ENCODE measurements around the gene TTC6. TPM values are rescaled to one million over a fixed set of nuclear protein-coding genes. Genes with fewer than 3 reads are reported as not detected.
"Not testable (repeated sequence)": the region's sequence is repeated elsewhere in the genome, so short reads cannot be mapped to it uniquely, and the experiment has no call there.

The TTC6 gene
- total RNA-seq = 10 to 100 TPM in 2 of 8 experiments, 1 to 10 TPM in 1, under 1 TPM in 4, not detected in 1; 0.05 to 37.4 (median 0.42) TPM

- Histone ChIP-seq H3K4me1 (replicated peaks in 1 of 2) (peaks cover 2 to 8% of the 10 kb centered on the region in 2 donors), H3K27ac (peak within 1 kb of the TSS in 1 of 2 donors; percentile 23), H3K4me3 (peak within 1 kb of the TSS; percentile 15 to 66 (median 32))
- in situ Hi-C loops (cut with MboI; ENCODE audit: low pct_unique_long_range_greater_than_20kb in 2 of 9, low sequenced_read_pairs in 9 of 9, unreplicated experiment in 9 of 9) = loop anchor here in 4 of 9 experiments (10.0 to 25.0 kb wide), 3 partner anchors 333 to 358 kb away; no protein-coding TSS in a partner anchor
- WGBS, 10 experiments = 0 to 7% (median 0%) methylated on average over 1 to 7 of the region's 92 CpGs; no CpG with 5 or more reads in 5 of the 10 experiments
- ATAC-seq (replicated peaks in 6 of 8) = peak; percentile 48 to 78 (median 66)
These were observed at the start of gene TTC6, which contains the start of gene FOXA1 for GRCh38 chr14:37594971-37595808. TSS of gene TTC6 (plus strand) at chr14:37595629. CDS start at chr14:37622065, 26,436 bp downstream. TSS of gene FOXA1 (minus strand) at chr14:37595249. CDS start at chr14:37594972, 277 bp downstream.

GRCh38 chr14:37546621-37547447 is 48.6 kb upstream of the TTC6 start:
- H3K27ac ChIP-seq = peak overlapping the region in 1 of 2 donors; percentile 44
- peak in 6 of 8 experiments; percentile 59 to 100 (median 80) for ATAC-seq (replicated peaks in 6 of 8)
- no peak overlapping the region for H3K4me3 ChIP-seq
- no peaks in the 10 kb centered on the region for H3K4me1 ChIP-seq (replicated peaks in 1 of 2)
- in situ Hi-C loops (cut with MboI; ENCODE audit: low pct_unique_long_range_greater_than_20kb in 2 of 9, low sequenced_read_pairs in 9 of 9, unreplicated experiment in 9 of 9) = no loop called here
- WGBS, 10 experiments = 38 to 100% (median 77%) methylated on average over 1 to 6 of the region's 6 CpGs; no CpG with 5 or more reads in 2 of the 10 experiments

GRCh38 chr14:37550511-37550910 is 44.9 kb upstream of the TTC6 start:
- in situ Hi-C loops (cut with MboI; ENCODE audit: low pct_unique_long_range_greater_than_20kb in 2 of 9, low sequenced_read_pairs in 9 of 9, unreplicated experiment in 9 of 9) = loop anchor here in 1 of 9 experiments (25.0 kb wide), 1 partner anchor 288 kb away; no protein-coding TSS in a partner anchor
- H3K4me1 ChIP-seq (replicated peaks in 1 of 2) = no peaks in the 10 kb centered on the region
- no peak overlapping the region for H3K27ac ChIP-seq
- no peak for ATAC-seq (replicated peaks in 6 of 8)
- WGBS, 10 experiments = 8 to 100% (median 75%) methylated on average over 3 to 5 of the region's 5 CpGs
- no peak overlapping the region for H3K4me3 ChIP-seq

GRCh38 chr14:37551119-37551518 is 44.3 kb upstream of the TTC6 start:
- Histone ChIP-seq H3K27ac (no peak overlapping the region), H3K4me1 (replicated peaks in 1 of 2) (no peaks in the 10 kb centered on the region), H3K4me3 (no peak overlapping the region)
- in situ Hi-C loops (cut with MboI; ENCODE audit: low pct_unique_long_range_greater_than_20kb in 2 of 9, low sequenced_read_pairs in 9 of 9, unreplicated experiment in 9 of 9) = loop anchor here in 1 of 9 experiments (25.0 kb wide), 1 partner anchor 289 kb away; no protein-coding TSS in a partner anchor
- ATAC-seq (replicated peaks in 6 of 8) = no peak
- 67 to 100% (median 100%) methylated on average over 1 of the region's 1 CpG; no CpG with 5 or more reads in 1 of the 10 experiments for WGBS, 10 experiments

- in situ Hi-C loops (cut with MboI; ENCODE audit: low pct_unique_long_range_greater_than_20kb in 2 of 9, low sequenced_read_pairs in 9 of 9, unreplicated experiment in 9 of 9) = loop anchor here in 1 of 9 experiments (25.0 kb wide), 1 partner anchor 292 kb away; no protein-coding TSS in a partner anchor
- 60 to 100% (median 100%) methylated on average over 1 of the region's 1 CpG; no CpG with 5 or more reads in 3 of the 10 experiments for WGBS, 10 experiments
- Histone ChIP-seq H3K27ac (no peak overlapping the region), H3K4me1 (replicated peaks in 1 of 2) (no peaks in the 10 kb centered on the region), H3K4me3 (no peak overlapping the region)
- ATAC-seq (replicated peaks in 6 of 8) = no peak
These were observed 41.4 kb upstream of the TTC6 start for GRCh38 chr14:37553935-37554550.

- ATAC-seq (replicated peaks in 6 of 8); H3K27ac ChIP-seq; H3K4me3 ChIP-seq; H3K4me1 ChIP-seq (replicated peaks in 1 of 2): not testable (repeated sequence)
- WGBS, 10 experiments = no CpG with 5 or more reads among the region's 33 CpGs
- in situ Hi-C loops (cut with MboI; ENCODE audit: low pct_unique_long_range_greater_than_20kb in 2 of 9, low sequenced_read_pairs in 9 of 9, unreplicated experiment in 9 of 9) = loop anchor here in 1 of 9 experiments (25.0 kb wide), 1 partner anchor 293 kb away; no protein-coding TSS in a partner anchor
These were observed 39.8 kb upstream of the TTC6 start for GRCh38 chr14:37555596-37555995.

- ATAC-seq (replicated peaks in 6 of 8) = no peak
- H3K4me1 ChIP-seq (replicated peaks in 1 of 2) = no peaks in the 10 kb centered on the region
- H3K27ac ChIP-seq = no peak overlapping the region
- H3K4me3 ChIP-seq = no peak overlapping the region
- in situ Hi-C loops (cut with MboI; ENCODE audit: low pct_unique_long_range_greater_than_20kb in 2 of 9, low sequenced_read_pairs in 9 of 9, unreplicated experiment in 9 of 9) = loop anchor here in 1 of 9 experiments (25.0 kb wide), 1 partner anchor 296 kb away; no protein-coding TSS in a partner anchor
- 66 to 100% (median 85%) methylated on average over 1 to 4 of the region's 4 CpGs; no CpG with 5 or more reads in 4 of the 10 experiments for WGBS, 10 experiments
These were observed 36.7 kb upstream of the TTC6 start for GRCh38 chr14:37558740-37559139.

- peak in 3 of 8 experiments; percentile 52 to 97 (median 71) for ATAC-seq (replicated peaks in 6 of 8)
- WGBS, 10 experiments = 13 to 83% (median 63%) methylated on average over 3 to 6 of the region's 6 CpGs
- no peaks in the 10 kb centered on the region for H3K4me1 ChIP-seq (replicated peaks in 1 of 2)
- in situ Hi-C loops (cut with MboI; ENCODE audit: low pct_unique_long_range_greater_than_20kb in 2 of 9, low sequenced_read_pairs in 9 of 9, unreplicated experiment in 9 of 9) = loop anchor here in 1 of 9 experiments (25.0 kb wide), 1 partner anchor 297 kb away; no protein-coding TSS in a partner anchor
- H3K4me3 ChIP-seq = no peak overlapping the region
- no peak overlapping the region for H3K27ac ChIP-seq
These were observed 36.0 kb upstream of the TTC6 start for GRCh38 chr14:37559386-37559785.

- Histone ChIP-seq H3K4me3 (no peak overlapping the region), H3K27ac (no peak overlapping the region), H3K4me1 (replicated peaks in 1 of 2) (peaks cover 0 to 2% of the 10 kb centered on the region in 2 donors)
- ATAC-seq (replicated peaks in 6 of 8) = no peak
- WGBS, 10 experiments = 33 to 95% (median 63%) methylated on average over 1 to 2 of the region's 2 CpGs; no CpG with 5 or more reads in 2 of the 10 experiments
- in situ Hi-C loops (cut with MboI; ENCODE audit: low pct_unique_long_range_greater_than_20kb in 2 of 9, low sequenced_read_pairs in 9 of 9, unreplicated experiment in 9 of 9) = loop anchor here in 1 of 9 experiments (25.0 kb wide), 1 partner anchor 301 kb away; no protein-coding TSS in a partner anchor
These were observed 32.2 kb upstream of the TTC6 start for GRCh38 chr14:37563189-37563588.

GRCh38 chr14:37565550-37565949 is 29.9 kb upstream of the TTC6 start:
- no peak overlapping the region for H3K27ac ChIP-seq
- H3K4me3 ChIP-seq = peak overlapping the region in 1 of 5 donors; percentile 1
- H3K4me1 ChIP-seq (replicated peaks in 1 of 2) = peaks cover 0 to 2% of the 10 kb centered on the region in 2 donors
- peak in 1 of 8 experiments; percentile 27 for ATAC-seq (replicated peaks in 6 of 8)
- in situ Hi-C loops (cut with MboI; ENCODE audit: low pct_unique_long_range_greater_than_20kb in 2 of 9, low sequenced_read_pairs in 9 of 9, unreplicated experiment in 9 of 9) = loop anchor here in 1 of 9 experiments (25.0 kb wide), 1 partner anchor 303 kb away; no protein-coding TSS in a partner anchor
- 36 to 100% (median 83%) methylated on average over 1 of the region's 1 CpG; no CpG with 5 or more reads in 1 of the 10 experiments for WGBS, 10 experiments

- Histone ChIP-seq H3K4me1 (replicated peaks in 1 of 2) (peaks cover 0 to 2% of the 10 kb centered on the region in 2 donors), H3K4me3 (no peak overlapping the region), H3K27ac (no peak overlapping the region)
- in situ Hi-C loops (cut with MboI; ENCODE audit: low pct_unique_long_range_greater_than_20kb in 2 of 9, low sequenced_read_pairs in 9 of 9, unreplicated experiment in 9 of 9) = loop anchor here in 1 of 9 experiments (25.0 kb wide), 1 partner anchor 305 kb away; no protein-coding TSS in a partner anchor
- 20 to 70% (median 37%) methylated on average over 1 to 3 of the region's 3 CpGs; no CpG with 5 or more reads in 1 of the 10 experiments for WGBS, 10 experiments
- peak in 2 of 8 experiments; percentile 22 to 33 for ATAC-seq (replicated peaks in 6 of 8)
These were observed 28.5 kb upstream of the TTC6 start for GRCh38 chr14:37566811-37567371.
